IMR-90 (cell line): ENCODE data around the gene S100A5. TPM values are rescaled to one million over a fixed set of nuclear protein-coding genes. Genes with fewer than 3 reads are reported as not detected.

Experiments used
- ATAC-seq: fragments of 200-7000 bp; cut with Tn5 transposase; 2 replicates; pipeline ENCODE4 v1.9.1; 2020; ENCODE audit warnings: low read depth, mild to moderate bottlenecking, moderate library complexity
- BruUV-seq: library from RNA; stranded (reverse); fragments of 400-500 nt; replicated peaks from 2 replicates; lab custom pipeline; 2021; lab: Mats Ljungman, UMichigan
- CTCF ChIA-PET: fragments of 300-600 bp; formaldehyde crosslinking; extraction: SDS; loops from one replicate; lab custom pipeline; 2021; ENCODE audit warnings: antibody characterized with exemption; lab: Yijun Ruan, JAX
- POLR2A ChIA-PET: fragments of 300-600 bp; sonication (Branson Sonifier 250); formaldehyde crosslinking; loops from one replicate; lab custom pipeline; 2022; ENCODE audit warnings: antibody characterized with exemption; ENCODE audit not compliant: unreplicated experiment; lab: Charles Lee
- DNase-seq: peaks from one replicate; pipeline ENCODE4 v3.0.0; 2013
- H2AFZ ChIP-seq: replicated peaks from 2 replicates; pipeline ENCODE3; 2013; ENCODE audit warnings: low read length, mild to moderate bottlenecking; ENCODE audit not compliant: poor library complexity
- H2AK5ac ChIP-seq: 2 replicates; pipeline ENCODE4 v1.6.1; 2013; ENCODE audit warnings: low read depth, low read length, inconsistent platforms
- H2AK9ac ChIP-seq: replicated peaks from 2 replicates; pipeline ENCODE3; 2013; ENCODE audit warnings: mild to moderate bottlenecking, low read depth, low read length, moderate library complexity; ENCODE audit not compliant: poor library complexity
- H2BK120ac ChIP-seq: 2 replicates; pipeline ENCODE4 v1.6.1; 2013; ENCODE audit warnings: low read depth, low read length, inconsistent platforms
- H2BK15ac ChIP-seq: 3 replicates; pipeline ENCODE4 v1.6.1; 2013; ENCODE audit warnings: low read depth, low read length, inconsistent platforms
- H2BK20ac ChIP-seq: 2 replicates; pipeline ENCODE4 v1.6.1; 2013; ENCODE audit warnings: low read depth, mild to moderate bottlenecking, inconsistent platforms, low read length, moderate library complexity
- H2BK5ac ChIP-seq: 2 replicates; pipeline ENCODE4 v1.6.1; 2013; ENCODE audit warnings: mild to moderate bottlenecking, low read depth, low read length, inconsistent platforms; ENCODE audit not compliant: poor library complexity, severe bottlenecking
- H3K14ac ChIP-seq: replicated peaks from 2 replicates; pipeline ENCODE4 v1.6.1; 2013; ENCODE audit warnings: low read depth, low read length, inconsistent platforms
- H3K18ac ChIP-seq: 2 replicates; pipeline ENCODE4 v1.6.1; 2013; ENCODE audit warnings: low read depth, low read length, control low read depth
- H3K23ac ChIP-seq: 2 replicates; pipeline ENCODE4 v1.6.1; 2013; ENCODE audit warnings: low read depth, low read length, inconsistent platforms
- H3K27ac ChIP-seq: 2 replicates; pipeline ENCODE4 v1.5.1; 2013; ENCODE audit warnings: mild to moderate bottlenecking, control low read depth, low read length; ENCODE audit not compliant: insufficient read depth
- H3K27me3 ChIP-seq: 2 replicates; pipeline ENCODE4 v1.6.1; 2013; ENCODE audit warnings: low read length; ENCODE audit not compliant: control insufficient read depth, insufficient read depth
- H3K36me3 ChIP-seq: 2 replicates; pipeline ENCODE4 v1.6.1; 2013; ENCODE audit warnings: low read length, mixed read lengths; ENCODE audit not compliant: control insufficient read depth, insufficient read depth
- H3K4ac ChIP-seq: 2 replicates; pipeline ENCODE4 v1.6.1; 2013; ENCODE audit warnings: low read depth, low read length, inconsistent platforms
- H3K4me1 ChIP-seq: 2 replicates; pipeline ENCODE4 v1.6.1; 2013; ENCODE audit warnings: low read length, mixed read lengths; ENCODE audit not compliant: control insufficient read depth, insufficient read depth
- H3K4me2 ChIP-seq: 2 replicates; pipeline ENCODE4 v1.6.1; 2013; ENCODE audit warnings: low read depth, mild to moderate bottlenecking, control low read depth, low read length, moderate library complexity
- H3K4me3 ChIP-seq: 2 replicates; pipeline ENCODE4 v1.5.1; 2013; ENCODE audit warnings: low read depth, mild to moderate bottlenecking, control low read depth, low read length, moderate library complexity; ENCODE audit not compliant: insufficient read depth
- H3K56ac ChIP-seq: 2 replicates; pipeline ENCODE4 v1.6.1; 2013; ENCODE audit warnings: low read length, inconsistent platforms; ENCODE audit not compliant: insufficient read depth; ENCODE audit errors: extremely low read depth
- H3K79me1 ChIP-seq, 2 experiments: 2 replicates each; pipeline ENCODE4 v1.6.1; 2013; ENCODE audit warnings: low read length in 2 of 2, inconsistent platforms in 1 of 2, low read depth in 1 of 2
- H3K9ac ChIP-seq: 2 replicates; pipeline ENCODE4 v1.6.1; 2013; ENCODE audit warnings: low read depth, low read length, control low read depth
- H3K9me1 ChIP-seq: 2 replicates; pipeline ENCODE4 v1.6.1; 2013; ENCODE audit warnings: low read length, inconsistent platforms; ENCODE audit not compliant: insufficient read depth
- H3K9me3 ChIP-seq: 2 replicates; pipeline ENCODE4 v1.6.1; 2013; ENCODE audit warnings: low read length; ENCODE audit not compliant: control insufficient read depth, insufficient read depth
- H4K20me1 ChIP-seq: 2 replicates; pipeline ENCODE4 v1.6.1; 2013; ENCODE audit warnings: low read length, inconsistent platforms; ENCODE audit not compliant: insufficient read depth
- H4K5ac ChIP-seq: 2 replicates; pipeline ENCODE4 v1.6.1; 2013; ENCODE audit warnings: mild to moderate bottlenecking, low read depth, low read length, control low read depth
- H4K8ac ChIP-seq, 2 experiments: 2 replicates each; pipeline ENCODE4 v1.6.1; 2013; ENCODE audit warnings: low read depth in 2 of 2, low read length in 2 of 2, control low read depth in 1 of 2, inconsistent platforms in 1 of 2
- H4K91ac ChIP-seq: 2 replicates; pipeline ENCODE4 v1.6.1; 2013; ENCODE audit warnings: low read depth, low read length, inconsistent platforms; ENCODE audit not compliant: insufficient read depth
- SMC3 ChIP-seq: fragments of 150-350 bp; IDR thresholded peaks from 2 replicates; pipeline ENCODE4 v1.6.1; 2016; ENCODE audit warnings: low read depth, mild to moderate bottlenecking, antibody characterized with exemption, low read length, moderate library complexity
- WGBS, 2 experiments: methylation state at CpG; one replicate each; pipeline versions ENCODE4 v1.1.5 to v1.1.7; 2013; ENCODE audit warnings: missing lambda C conversion rate in 2 of 2; ENCODE audit not compliant: insufficient read length in 1 of 2; ENCODE audit errors: extremely low coverage in 2 of 2; 5-methylcytosine and 5-hydroxymethylcytosine counted together
- dilution Hi-C: fragments of 300-500 bp; cut with HindIII; formaldehyde crosslinking; loops from one replicate; pipeline ENCODE4 v1.14.3; 2018; ENCODE audit warnings: low sequenced_read_pairs; ENCODE audit not compliant: unreplicated experiment
- in situ Hi-C: fragments of 300-500 bp; cut with MboI; formaldehyde crosslinking; loops from 3 replicates; pipeline ENCODE4 v1.14.3; 2019; ENCODE audit warnings: low sequenced_read_pairs, inconsistent platforms, mixed read lengths
- intact Hi-C: fragments of 100-400 bp; cut with micrococcal nuclease; formaldehyde crosslinking; loops from 2 replicates; pipeline ENCODE4 v1.10.0; 2022
- polyA plus RNA-seq, 3 experiments: library from polyadenylated mRNA; depleted of rRNA; stranded (reverse); fragments of >200 nt; gene quantifications; 2 replicates each; pipeline ENCODE4 v1.2.3, GENCODE V29; 2012; ENCODE audit warnings: low replicate concordance in 1 of 3
- total RNA-seq: library from RNA; depleted of rRNA; stranded (reverse); fragments of >200 nt; gene quantifications from 2 replicates; pipeline ENCODE4 v1.2.3, GENCODE V29; 2012

Gene S100A5
- total and polyA plus RNA-seq, 2 of the 4 experiments (the other 2 are of a cell fraction): 0.27 TPM; not detected in 1

DNA sequence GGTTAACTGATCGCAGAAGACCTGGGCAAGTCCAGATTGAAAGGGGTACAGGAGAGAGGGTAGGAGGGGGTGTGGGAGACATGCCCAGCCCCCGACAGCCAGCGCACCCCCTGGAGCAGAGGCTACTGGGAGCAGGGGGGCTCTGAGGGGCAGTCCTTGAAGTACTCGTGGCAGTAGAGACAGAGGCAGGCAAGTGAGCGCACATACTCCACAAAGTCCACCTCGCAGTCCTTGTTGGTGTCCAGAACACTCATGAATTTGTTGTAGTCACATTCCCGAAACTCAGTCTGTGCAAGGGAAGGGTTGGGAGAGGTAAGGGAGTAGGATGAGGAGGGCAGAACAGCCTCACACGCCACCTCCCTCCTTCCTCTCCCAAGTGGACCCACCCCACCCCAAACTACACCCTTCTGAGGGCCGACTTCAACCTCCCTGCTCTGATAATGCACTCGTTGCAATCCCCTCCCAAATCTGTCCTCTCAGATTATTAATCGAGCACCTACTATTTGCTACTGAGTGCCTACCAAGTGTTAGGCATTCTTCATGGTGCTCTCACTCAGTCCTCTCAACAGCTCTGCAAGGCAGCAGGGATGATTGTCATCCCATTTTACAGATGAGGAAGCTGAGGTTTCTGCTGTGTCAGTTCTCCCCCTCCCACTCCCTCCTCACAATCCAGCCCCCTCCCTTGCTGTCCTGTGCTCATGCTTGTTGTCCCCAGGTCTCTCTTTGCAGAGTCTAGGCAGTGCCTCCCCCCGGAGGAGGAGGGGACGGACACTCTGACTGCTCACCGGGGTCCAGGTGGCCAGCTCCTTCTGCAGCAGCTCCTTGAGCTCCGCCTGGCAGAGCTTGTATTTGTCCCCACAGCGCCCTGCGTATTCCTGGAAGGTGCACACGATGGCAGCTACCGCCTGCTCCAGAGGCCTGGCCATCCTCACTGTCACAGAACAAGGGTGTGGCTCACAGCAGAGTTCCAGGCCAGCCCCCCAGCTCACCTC, 7.1 kb upstream of the S100A5 start:
- Histone ChIP-seq H3K79me1 (peaks cover 0 to 37% of the 10 kb centered on the region in 2 experiments; a peak in 3 of 4 replicates), H3K9me3 (no peaks in the 10 kb centered on the region), H2AK9ac (peak overlapping the region; percentile 96), H2BK15ac (peak overlapping the region; percentile 78; the same call in 2 of the 3 replicates), H2BK120ac (peak overlapping the region; percentile 97), H4K20me1 (no peaks in the 10 kb centered on the region), H3K18ac (no peak overlapping the region; the same call in 1 of the 2 replicates), H3K9ac (no peak overlapping the region), H3K27ac (0 out of 2 replicates have a peak overlapping the region, but pooled peaks have one; percentile 1), H3K27me3 (no peaks in the 10 kb centered on the region), H2BK20ac (peak overlapping the region; percentile 93), H4K91ac (peak overlapping the region; percentile 93), H3K9me1 (peaks cover 58% of the 10 kb centered on the region), H4K5ac (0 out of 2 replicates have a peak overlapping the region, but pooled peaks have one; percentile 6), H3K4me1 (peaks cover 41% of the 10 kb centered on the region), H3K14ac (peak overlapping the region; percentile 91), H3K4me3 (no peak overlapping the region), H3K56ac (no peak overlapping the region), H3K36me3 (no peaks in the 10 kb centered on the region), H2BK5ac (no peak overlapping the region), H3K4ac (peak overlapping the region; percentile 96), H2AK5ac (peak overlapping the region; percentile 85), H3K4me2 (no peak overlapping the region), H3K23ac (peak overlapping the region; percentile 39; the same call in 1 of the 2 replicates), H4K8ac (peak overlapping the region in 1 of 2 experiments; percentile 85; a peak in 3 of 4 replicates), H2AFZ (peak overlapping the region; percentile 62)
- ChIA-PET CTCF (no interaction called here), POLR2A (interaction anchor here (1.0 to 1.6 kb wide), 2 partner anchors 12 kb away, joined by 3 to 4 read pairs; partner anchors contain the start of gene S100A6)
- intact Hi-C loops: loop anchor here (2.0 kb wide), 1 partner anchor 19 kb away; no protein-coding TSS in a partner anchor
- WGBS, 2 experiments: 33% methylated on average over 2 of the region's 19 CpGs; no CpG with 5 or more reads in 1 of the 2 experiments
- ATAC-seq (no peak), DNase-seq (no peak)
- dilution Hi-C loops: no loop called here
- in situ Hi-C loops: loop anchor here (25.0 kb wide), 1 partner anchor 414 kb away; the partner anchor contains the start of genes CREB3L4, CRTC2 and SLC39A1
- no TSS peak for BruUV-seq
- TF ChIP-seq SMC3: no peak
